Glutamatergic neuron (in vitro differentiated cells): ENCODE measurements around the gene PRRG4. TPM values are rescaled to one million over a fixed set of nuclear protein-coding genes. Genes with fewer than 3 reads are reported as not detected.
"Not testable (repeated sequence)": the region's sequence is repeated elsewhere in the genome, so short reads cannot be mapped to it uniquely, and the experiment has no call there.

Source experiments
- DNase-seq: peaks from one replicate; pipeline ENCODE4 v3.0.0; 2022
- H3K27ac Mint-ChIP-seq: one replicate; pipeline ENCODE4 v1.8.0; 2020; ENCODE audit warnings: mild to moderate bottlenecking, mixed read lengths, inconsistent platforms; ENCODE audit not compliant: unreplicated experiment
- H3K27me3 Mint-ChIP-seq: one replicate; pipeline ENCODE4 v1.8.0; 2020; ENCODE audit warnings: mild to moderate bottlenecking, moderate library complexity, mixed read lengths, inconsistent platforms; ENCODE audit not compliant: unreplicated experiment
- H3K36me3 Mint-ChIP-seq: one replicate; pipeline ENCODE4 v1.8.0; 2020; ENCODE audit warnings: mild to moderate bottlenecking, mixed read lengths, inconsistent platforms; ENCODE audit not compliant: unreplicated experiment
- H3K4me1 Mint-ChIP-seq: one replicate; pipeline ENCODE4 v1.8.0; 2020; ENCODE audit warnings: mild to moderate bottlenecking, low read depth, mixed read lengths, inconsistent platforms; ENCODE audit not compliant: unreplicated experiment
- H3K4me3 Mint-ChIP-seq: one replicate; pipeline ENCODE4 v1.8.0; 2020; ENCODE audit warnings: mild to moderate bottlenecking, mixed read lengths, inconsistent platforms; ENCODE audit not compliant: unreplicated experiment
- H3K9me3 Mint-ChIP-seq: one replicate; pipeline ENCODE4 v1.8.0; 2020; ENCODE audit warnings: mild to moderate bottlenecking, moderate library complexity, mixed read lengths, inconsistent platforms; ENCODE audit not compliant: unreplicated experiment
- total RNA-seq: library from RNA; stranded (reverse); fragmentation: NEBNext Ultra II Directional; extraction: Animal tissue kit (Norgen Biotek cat#: 25700); gene quantifications from one replicate; pipeline ENCODE4 v1.2.1, GENCODE V29; 2021; ENCODE audit not compliant: unreplicated experiment
- TF ChIP-seq, protein P1 (sequence below): fragments of 200-600 bp; sonication (generic); IDR thresholded peaks from one replicate; pipeline ENCODE4 v1.5.0; 2021; ENCODE audit not compliant: partially characterized antibody, unreplicated experiment

The PRRG4 gene
- total RNA-seq, 1 donor from 2014 or later = 0.10 TPM

DNA sequence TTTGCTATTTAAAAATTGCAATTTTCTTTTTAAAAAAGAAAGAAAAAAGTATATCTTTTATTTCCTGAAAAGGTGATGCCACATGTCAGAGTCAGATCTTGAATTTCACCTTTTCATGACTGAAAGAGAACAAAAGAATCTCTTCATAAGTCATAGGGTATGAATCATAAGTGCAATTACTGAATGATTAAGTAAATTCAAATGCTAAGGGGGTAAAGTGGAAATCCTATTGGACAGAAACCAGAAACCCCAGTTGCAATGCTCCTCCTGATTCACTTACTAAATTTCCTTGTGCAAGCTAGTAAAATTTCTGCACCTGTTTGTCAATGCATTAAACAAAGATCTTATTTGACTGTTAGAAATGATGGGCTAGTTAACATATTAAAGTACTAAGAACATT lies 8.2 kb upstream of the PRRG4 start:
- no peak overlapping the region for H3K27ac Mint-ChIP-seq
- TF ChIP-seq, protein P1, sequence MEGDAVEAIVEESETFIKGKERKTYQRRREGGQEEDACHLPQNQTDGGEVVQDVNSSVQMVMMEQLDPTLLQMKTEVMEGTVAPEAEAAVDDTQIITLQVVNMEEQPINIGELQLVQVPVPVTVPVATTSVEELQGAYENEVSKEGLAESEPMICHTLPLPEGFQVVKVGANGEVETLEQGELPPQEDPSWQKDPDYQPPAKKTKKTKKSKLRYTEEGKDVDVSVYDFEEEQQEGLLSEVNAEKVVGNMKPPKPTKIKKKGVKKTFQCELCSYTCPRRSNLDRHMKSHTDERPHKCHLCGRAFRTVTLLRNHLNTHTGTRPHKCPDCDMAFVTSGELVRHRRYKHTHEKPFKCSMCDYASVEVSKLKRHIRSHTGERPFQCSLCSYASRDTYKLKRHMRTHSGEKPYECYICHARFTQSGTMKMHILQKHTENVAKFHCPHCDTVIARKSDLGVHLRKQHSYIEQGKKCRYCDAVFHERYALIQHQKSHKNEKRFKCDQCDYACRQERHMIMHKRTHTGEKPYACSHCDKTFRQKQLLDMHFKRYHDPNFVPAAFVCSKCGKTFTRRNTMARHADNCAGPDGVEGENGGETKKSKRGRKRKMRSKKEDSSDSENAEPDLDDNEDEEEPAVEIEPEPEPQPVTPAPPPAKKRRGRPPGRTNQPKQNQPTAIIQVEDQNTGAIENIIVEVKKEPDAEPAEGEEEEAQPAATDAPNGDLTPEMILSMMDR = no peak
- H3K36me3 Mint-ChIP-seq = no peaks in the 10 kb centered on the region
- no peak for DNase-seq
- no peaks in the 10 kb centered on the region for H3K27me3 Mint-ChIP-seq
- peaks cover 3% of the 10 kb centered on the region for H3K9me3 Mint-ChIP-seq
- no peaks in the 10 kb centered on the region for H3K4me1 Mint-ChIP-seq
- no peak overlapping the region for H3K4me3 Mint-ChIP-seq

DNA sequence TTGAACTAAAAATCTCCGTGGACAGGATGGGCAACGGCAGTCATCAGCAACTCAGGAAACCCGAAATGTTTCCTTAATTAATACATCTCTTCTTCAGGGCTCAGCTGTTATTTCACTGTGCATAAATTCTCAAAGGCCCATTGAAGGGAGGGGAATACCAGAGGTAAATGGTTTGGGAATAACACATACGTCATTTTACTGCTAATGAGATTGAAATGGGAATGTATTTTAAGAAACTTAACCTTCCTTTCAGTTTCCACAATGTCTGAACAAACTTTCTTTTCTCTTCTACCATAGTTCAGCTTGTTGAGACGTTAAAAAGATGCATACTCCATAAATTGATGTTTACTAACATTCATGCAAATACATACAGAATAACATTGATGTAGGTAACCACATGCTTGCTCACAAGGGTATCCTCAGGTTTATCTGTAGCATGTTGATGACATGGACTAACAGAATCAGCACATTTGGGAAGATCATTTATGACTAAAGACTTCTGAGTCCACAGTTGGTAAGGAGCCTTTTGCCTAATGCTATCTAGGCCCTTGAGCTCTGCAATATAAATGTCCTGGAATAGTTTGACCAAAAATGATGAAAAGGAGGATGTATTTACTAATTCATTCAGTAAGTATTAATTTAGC lies 7.7 kb upstream of the PRRG4 start:
- DNase-seq = no peak
- Mint-ChIP-seq H3K27ac (no peak overlapping the region), H3K9me3 (peaks cover 3% of the 10 kb centered on the region), H3K36me3 (no peaks in the 10 kb centered on the region), H3K4me3 (no peak overlapping the region), H3K4me1 (no peaks in the 10 kb centered on the region), H3K27me3 (no peaks in the 10 kb centered on the region)
- TF ChIP-seq, protein P1 = no peak

DNA sequence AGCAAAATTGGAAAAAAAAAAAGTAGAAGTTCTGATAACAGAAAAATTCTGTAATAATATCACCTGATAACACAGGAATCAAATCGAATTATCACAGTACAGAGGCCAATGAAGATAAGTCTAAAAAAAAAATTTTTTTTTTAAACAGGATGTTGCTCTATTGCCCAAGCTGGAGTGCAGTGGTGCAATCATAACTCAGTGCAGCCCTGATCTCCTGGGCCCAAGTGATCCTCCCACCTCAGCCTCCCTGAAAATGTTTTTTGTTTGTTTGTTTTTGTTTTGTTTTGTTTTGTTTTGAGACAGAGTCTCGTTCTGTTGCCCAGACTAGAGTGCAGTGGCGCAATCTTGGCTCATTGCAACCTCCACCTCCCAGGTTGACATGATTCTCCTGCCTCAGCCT lies 6.1 kb upstream of the PRRG4 start:
- H3K27ac Mint-ChIP-seq, H3K9me3 Mint-ChIP-seq, DNase-seq, H3K4me1 Mint-ChIP-seq, H3K27me3 Mint-ChIP-seq, H3K4me3 Mint-ChIP-seq, H3K36me3 Mint-ChIP-seq: not testable (repeated sequence)

DNA sequence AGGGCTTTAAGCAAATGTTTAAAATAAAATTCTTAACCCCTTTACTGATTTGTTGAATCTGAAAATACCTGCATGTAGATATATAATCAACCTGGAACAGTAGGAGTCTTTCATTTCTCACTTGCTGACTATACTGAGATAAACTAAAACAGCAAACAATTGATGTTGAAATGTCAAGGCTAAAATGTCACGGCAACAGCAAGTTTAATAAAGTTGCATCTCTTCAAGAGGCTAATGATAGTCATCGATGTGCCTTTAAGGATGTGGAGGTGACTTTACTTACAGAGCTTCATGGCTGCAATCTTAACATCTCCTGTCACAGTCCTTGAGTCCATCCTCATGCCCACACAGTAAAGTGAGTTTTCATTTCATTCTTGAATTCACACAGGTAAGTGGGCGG lies 3.6 kb upstream of the PRRG4 start:
- H3K27me3 Mint-ChIP-seq = peaks cover 2% of the 10 kb centered on the region
- H3K4me1 Mint-ChIP-seq = no peaks in the 10 kb centered on the region
- H3K9me3 Mint-ChIP-seq = peaks cover 8% of the 10 kb centered on the region
- no peak for DNase-seq
- no peaks in the 10 kb centered on the region for H3K36me3 Mint-ChIP-seq
- H3K4me3 Mint-ChIP-seq = no peak overlapping the region
- no peak overlapping the region for H3K27ac Mint-ChIP-seq
- TF ChIP-seq, protein P1 = no peak

DNA sequence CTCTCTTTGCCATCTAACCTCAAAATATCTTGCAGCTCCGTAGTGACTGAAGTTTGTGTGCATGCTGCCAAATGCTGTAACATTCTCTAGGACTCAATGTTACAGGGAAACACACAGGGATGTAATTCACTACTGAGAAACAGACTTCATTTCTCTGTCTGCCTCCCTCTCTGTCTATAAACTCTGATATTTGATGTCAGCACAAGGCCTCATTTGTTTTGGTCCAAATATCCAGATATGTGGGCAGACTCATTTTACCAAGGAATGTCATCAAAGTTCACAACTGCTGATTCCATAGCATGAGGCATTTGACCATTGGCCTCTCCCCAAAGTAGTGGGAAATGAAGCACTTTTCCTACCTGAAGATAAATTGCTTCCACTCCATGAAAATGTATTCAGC lies 2.5 kb upstream of the PRRG4 start:
- peaks cover 2% of the 10 kb centered on the region for H3K27me3 Mint-ChIP-seq
- no peak overlapping the region for H3K27ac Mint-ChIP-seq
- H3K4me1 Mint-ChIP-seq = no peaks in the 10 kb centered on the region
- H3K9me3 Mint-ChIP-seq = peaks cover 8% of the 10 kb centered on the region
- DNase-seq = no peak
- TF ChIP-seq, protein P1 = no peak
- H3K36me3 Mint-ChIP-seq = no peaks in the 10 kb centered on the region
- no peak overlapping the region for H3K4me3 Mint-ChIP-seq
